Measurements from ENCODE around the gene MUC16.

Gene MUC16

GRCh38 chr19:9008667-9009066 lies 1.5 kb downstream of the MUC16 start:
- no peak for DNase-seq (ENCODE audit: low read depth)

GRCh38 chr19:9000933-9001332 lies 9.3 kb downstream of the MUC16 start:
- no peak for DNase-seq (ENCODE audit: low read depth)

- no peak for DNase-seq (ENCODE audit: low read depth)
These were observed 22.0 kb downstream of the MUC16 start for GRCh38 chr19:8988204-8988603.

- DNase-seq (ENCODE audit: low read depth) = no peak
These were observed 23.9 kb downstream of the MUC16 start for GRCh38 chr19:8986296-8986695.

GRCh38 chr19:8973501-8974091 lies 36.6 kb downstream of the MUC16 start:
- no peak for DNase-seq (ENCODE audit: low read depth)

GRCh38 chr19:8965887-8966286 lies 44.3 kb downstream of the MUC16 start:
- no peak for DNase-seq (ENCODE audit: low read depth)
